HG03103 (cell line): Measurements from ENCODE around the gene STMP1.

Source experiments
- ATAC-seq: cut with Tn5 transposase; IDR thresholded peaks from one replicate; pipeline ENCODE4 v1.9.1; 2021; ENCODE audit warnings: low read depth; ENCODE audit not compliant: unreplicated experiment

Gene STMP1

DNA sequence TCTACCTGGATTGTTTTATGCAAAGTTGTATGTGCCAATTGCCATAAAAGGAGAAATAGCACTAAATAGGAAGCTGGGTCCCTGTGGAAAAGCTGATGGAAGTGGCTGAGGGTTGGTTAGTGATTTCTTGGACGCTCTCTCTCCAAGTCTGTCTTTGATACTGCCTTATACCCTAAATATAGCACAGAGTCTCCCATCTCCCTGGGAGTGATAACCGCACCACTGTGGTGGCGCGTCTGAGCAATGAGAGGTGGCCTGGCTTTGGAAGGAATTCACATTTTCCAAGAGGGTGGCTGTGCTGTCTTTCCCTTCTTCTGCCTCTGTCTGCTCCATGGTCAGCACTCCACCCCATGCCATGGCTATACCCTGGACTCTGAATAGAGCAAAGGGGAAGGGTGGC lies 31.2 kb downstream of the STMP1 start:
- no peak for ATAC-seq

DNA sequence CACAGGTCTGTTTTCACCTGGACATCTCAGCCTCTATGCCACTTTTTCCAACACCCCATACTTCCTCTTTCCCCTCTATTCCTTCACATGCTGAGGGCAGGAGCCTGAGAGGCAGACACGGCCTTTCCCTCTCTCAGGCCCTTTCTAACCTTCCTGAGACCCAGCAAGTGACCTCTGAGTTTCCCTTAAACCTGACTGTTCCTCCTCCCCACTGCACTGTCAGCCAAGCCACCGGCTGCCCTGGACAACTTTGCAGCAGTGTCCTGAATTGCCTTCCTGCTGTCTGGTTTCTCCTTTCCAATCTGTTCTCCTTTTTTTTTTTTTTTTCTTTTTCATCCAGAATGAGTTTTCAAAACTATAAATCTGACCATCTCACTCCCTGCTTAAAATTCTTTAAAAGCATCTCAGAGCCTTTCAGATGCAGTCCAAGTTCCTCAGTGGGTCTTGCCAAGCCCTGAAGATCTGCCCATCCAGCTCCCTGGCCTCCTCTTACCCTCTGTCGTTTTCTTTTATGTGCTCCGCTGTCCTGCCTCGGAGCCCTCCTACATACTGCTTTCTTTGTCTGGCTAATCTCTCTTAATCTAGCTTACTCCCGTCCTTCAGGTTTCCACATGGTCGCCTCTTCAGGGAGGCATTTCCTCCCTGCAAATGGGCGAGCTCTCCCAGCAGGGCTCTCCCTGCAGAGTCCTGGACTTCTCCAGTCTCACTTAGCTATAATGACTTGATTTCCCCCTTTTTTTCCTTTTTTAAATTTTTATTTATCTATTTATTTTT lies 35.1 kb downstream of the STMP1 start:
- ATAC-seq = no peak

DNA sequence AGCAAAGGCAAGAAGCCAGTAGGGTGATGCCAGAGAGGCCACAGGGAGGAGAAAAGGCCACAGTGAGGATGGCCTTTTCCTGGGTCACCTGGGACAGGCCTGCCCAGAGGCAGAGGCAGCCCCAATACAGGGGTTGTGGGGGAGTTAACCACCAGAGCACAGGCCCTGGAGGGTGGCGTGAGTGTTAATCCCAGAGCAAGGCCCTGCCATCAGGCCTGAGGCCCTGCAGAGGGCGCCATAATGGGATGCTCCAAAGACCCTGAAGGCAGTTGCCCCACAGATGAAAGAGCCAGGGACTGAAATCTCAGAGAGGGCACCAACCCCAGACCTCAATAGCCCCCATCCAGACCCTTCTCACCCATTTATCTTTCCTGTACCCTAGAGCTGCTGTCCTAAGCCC lies 41.8 kb downstream of the STMP1 start:
- ATAC-seq = no peak

DNA sequence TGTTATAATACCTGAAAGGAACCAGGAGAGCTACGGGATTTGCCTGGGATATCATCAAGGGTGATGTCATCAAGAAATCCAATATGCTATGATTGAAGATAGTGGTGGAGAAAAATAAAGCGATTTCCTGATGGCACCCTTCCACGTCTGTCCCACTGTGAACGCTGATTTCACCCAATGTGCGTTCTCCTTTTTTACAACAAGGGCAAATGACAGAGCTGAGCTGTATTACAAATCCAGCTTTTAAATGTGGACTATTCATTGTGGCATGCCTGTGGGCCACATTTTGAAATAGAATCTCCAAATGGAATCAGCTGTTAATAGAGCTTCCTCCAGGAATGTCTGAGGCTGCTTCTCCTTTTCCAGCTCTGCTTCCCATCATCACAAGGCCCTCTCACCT lies 42.4 kb downstream of the STMP1 start:
- ATAC-seq = no peak

DNA sequence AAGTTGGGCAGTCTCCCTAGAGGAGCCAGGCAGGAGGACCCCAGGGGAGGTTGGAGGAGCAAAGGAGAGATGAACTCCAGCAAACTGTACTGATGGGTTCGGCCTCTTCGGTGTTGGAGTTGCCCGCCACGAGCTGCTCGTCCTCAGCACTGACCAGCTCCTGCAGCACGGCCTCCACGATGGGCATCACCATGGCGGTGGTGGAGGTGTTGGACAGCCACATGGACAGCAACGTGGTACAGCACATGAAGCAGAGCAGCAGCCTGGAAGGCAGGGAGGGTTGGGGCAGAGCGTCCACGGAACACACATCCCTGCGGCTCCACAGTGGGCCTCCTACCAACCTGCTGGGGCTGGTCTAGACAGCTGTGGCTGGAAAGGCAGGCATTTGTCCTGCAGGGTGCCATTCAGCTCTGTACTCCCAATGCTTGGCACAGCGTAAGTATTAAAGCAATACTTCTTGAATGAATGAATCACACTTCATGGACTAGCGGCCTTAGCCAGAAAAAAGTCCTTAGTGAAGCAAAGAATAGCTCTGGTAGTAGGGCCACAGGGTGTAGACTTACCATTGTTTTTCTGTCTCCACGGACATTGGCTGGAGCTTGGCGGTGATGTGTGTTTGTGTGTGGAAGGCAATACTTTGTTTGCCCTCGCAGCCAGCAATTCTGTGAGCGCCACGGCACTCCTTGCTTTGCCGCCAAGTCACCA lies 43.9 kb downstream of the STMP1 start:
- no peak for ATAC-seq

DNA sequence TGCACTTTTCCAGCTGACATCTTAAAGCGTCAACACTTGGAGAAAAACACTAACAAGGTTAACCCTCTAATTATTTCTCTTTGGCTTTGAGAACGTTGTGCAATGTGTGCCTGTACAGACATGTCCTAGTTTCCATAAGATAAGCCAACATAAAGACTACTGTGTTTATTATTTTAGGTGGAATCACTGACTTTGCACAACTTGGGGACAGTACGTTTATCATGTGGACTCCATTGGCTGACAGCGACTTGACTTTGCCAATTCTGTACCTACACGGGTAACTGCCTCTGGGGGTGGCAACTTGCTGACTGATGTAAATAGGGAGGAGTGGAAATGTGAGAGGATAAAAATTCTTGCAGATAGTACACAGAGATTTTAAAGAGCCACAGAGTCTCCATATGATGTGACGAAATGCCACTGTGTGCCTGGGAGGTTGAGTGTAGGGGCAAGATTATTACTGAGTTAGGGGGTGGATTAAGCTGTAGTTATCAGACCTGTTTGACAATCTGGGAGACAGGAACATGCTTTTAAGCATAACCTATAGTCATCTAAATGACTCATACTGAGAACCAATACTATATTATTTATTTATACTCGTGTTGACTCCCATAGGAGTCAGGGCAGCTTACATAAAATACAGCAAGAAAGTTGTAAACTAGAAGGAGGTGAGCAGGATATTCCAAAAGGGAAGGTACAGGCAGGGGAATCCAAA lies 44.7 kb downstream of the STMP1 start:
- no peak for ATAC-seq

DNA sequence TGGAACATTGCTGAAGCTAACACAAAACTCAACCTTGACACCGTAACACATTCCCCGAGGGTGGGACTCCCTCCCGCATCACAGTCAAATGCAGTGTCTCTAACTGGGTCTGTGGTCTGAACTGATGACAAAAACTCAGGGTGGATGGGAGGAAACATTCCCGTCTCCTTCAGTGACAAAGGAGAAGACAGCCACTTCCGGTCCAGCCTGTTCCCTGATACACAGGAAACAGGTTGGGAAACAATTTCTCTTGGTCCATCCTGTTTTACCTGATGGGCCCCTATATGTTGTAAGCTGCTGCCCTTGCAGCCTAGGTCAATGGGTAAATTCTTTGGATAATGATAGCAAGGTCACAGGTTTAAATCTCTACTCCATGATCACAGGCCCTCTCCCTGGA lies 45.3 kb downstream of the STMP1 start:
- no peak for ATAC-seq

DNA sequence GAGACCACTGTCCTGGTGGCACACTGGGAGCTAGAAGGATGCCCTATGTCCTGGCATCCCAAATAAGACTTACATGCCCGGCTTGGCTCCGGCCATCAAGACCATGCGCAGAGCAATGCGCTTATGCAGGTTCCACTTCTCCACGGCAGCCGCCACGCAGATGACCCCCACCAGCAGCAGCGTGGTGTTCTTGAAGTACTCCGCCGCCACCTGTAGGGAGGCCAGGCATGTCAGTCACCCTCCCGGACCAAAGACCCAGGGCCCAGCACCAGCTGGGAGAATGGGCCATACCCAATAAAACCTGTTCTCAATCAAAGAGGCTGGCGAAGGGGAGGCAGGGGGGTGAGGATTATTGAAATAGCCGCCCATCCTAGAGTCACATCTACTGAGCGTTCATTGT lies 45.7 kb downstream of the STMP1 start:
- ATAC-seq = no peak

DNA sequence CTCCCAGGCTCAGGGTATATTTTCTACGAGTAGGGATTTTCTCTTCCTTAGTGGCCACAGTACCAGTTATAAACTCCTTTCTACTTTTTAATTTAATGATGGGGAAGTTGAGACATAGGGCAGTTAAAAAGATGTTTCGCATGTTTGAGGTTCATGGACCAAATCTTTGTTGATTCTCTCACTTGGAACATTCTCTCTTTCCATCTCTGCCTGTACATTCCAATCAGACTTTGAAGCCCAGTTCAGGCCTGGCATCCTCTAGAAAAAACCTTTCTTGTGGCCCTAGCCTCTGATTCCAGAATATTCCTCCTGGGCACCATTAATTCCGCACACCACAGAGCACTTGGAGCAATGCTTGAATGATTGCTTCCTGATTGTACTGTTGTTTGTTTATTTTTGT lies 47.2 kb downstream of the STMP1 start:
- no peak for ATAC-seq

DNA sequence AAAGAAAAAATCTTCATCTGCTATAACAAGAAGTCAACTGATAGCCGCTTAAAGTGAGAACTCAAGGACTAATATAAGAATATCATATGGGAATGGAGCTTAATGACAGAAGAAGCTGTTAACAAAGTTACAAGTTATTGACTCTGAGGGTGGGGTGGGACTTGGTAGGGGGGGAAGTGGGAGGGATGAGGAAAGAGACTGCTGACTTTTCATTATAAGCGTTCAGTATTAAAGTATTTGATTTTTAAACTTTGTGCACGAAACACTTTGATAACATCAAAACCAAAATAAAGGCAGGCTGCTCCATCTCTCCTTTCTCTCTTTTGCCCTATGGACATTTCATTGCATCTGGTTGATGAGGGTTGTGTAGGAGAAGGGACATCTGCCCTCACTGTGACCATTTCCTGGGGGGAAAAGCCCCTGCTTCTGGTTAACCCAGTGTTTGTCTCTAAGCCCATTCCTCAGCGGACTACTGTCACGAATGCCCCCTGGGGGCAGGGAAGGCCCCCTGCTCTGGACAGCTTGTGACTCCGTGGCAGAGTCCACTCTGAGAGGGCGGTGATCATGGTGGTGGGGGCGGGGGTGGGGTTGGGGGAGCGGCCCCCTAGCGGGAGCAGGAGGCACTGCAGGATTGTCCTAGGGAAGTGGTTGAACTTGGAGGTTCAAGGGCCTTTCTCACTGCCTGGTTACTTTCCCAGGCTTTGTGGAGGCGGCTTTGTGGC lies 48.3 kb downstream of the STMP1 start:
- no peak for ATAC-seq

DNA sequence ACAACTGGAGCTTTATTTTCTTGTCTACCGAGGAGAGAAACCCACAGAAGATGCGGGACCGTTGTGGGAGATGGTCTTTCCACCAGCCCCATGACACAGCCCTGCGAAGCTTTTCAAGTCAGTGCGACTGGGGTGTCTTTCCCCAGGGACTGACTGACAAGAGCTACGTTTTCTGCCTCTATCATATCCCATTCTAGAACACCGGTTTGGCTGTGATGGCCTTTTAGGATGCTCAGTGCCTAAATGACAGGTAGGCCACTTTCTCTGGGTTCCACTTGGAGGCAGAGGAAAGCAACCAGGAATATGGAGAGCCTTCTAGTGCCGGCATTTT lies 48.8 kb downstream of the STMP1 start:
- ATAC-seq = no peak

DNA sequence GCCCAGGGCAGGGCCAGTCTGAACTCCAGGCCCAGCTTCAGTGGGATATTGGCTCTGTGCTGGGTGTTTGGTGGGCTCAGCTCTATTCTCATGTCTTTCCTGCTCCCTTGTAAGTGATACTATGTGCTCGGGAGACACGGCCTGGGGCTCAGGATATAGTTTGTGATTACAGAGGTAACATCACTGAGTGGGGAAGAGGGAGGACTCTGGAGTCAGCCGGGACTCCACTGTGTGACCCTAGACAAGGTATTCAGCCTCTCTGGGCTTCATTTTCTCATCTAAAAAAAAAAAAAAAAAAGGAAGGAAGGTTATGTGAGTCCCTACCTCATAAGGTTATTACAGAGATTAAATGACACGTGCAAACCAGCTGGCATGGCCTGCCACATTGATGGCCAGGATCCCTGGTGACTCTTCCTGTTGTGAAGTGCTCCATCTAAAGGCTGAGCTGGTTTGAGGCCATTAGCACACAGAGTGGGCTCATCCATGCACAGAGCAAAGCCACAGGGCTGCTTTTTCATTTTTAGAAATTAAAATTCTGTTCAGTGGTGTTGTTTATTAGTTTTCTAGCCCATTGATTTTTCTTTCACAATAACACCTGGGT lies 50.0 kb downstream of the STMP1 start:
- no peak for ATAC-seq

DNA sequence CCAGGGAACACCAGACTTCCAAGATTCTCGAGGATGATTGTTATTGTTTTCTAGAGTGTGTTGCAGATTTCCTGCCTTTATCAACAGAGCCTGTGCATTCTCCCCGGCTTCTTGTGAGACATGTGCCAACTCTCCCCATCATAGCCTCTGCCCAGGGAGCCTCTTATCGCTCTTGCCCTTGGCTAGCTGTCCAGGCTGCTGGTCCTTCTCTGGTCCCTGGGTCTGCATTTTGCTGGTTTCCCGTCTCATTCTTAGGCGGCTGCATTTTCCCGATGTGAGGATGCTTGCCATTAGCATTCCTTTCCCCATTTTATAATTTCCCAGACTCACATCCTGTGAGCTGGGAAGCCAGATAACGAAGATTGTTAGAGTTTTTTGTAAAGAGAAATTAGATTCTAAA lies 50.5 kb downstream of the STMP1 start:
- ATAC-seq = no peak

DNA sequence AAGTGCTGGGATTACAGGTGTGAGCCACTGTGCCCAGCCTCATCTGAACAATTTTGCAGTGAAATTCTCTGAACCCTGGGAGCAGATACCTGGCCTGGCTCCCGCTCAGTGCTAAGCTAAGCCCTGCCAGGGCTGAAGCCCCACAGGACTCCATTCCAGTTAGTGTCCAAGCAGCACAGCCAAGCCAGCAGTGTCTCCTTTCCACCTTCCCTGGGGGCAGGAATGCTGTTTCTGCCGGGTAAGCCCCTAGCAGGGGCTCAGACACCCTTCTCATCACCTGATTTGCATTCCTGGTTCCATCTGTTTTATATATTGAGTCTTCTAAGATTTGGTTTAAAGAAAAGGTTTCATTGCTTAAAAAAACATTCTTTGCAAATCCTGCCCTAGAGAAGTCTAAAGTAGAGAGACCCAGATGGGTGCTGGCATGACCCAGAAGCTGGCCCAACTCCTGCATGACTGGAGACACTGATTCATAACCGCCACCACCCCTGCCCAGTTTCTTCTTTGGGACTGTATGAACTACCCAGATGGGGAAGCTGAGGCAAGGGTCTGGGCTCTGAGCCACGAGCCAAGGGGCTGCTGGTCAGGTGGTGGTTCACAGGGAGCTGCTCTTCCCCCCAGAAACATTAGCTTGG lies 51.6 kb downstream of the STMP1 start:
- no peak for ATAC-seq

DNA sequence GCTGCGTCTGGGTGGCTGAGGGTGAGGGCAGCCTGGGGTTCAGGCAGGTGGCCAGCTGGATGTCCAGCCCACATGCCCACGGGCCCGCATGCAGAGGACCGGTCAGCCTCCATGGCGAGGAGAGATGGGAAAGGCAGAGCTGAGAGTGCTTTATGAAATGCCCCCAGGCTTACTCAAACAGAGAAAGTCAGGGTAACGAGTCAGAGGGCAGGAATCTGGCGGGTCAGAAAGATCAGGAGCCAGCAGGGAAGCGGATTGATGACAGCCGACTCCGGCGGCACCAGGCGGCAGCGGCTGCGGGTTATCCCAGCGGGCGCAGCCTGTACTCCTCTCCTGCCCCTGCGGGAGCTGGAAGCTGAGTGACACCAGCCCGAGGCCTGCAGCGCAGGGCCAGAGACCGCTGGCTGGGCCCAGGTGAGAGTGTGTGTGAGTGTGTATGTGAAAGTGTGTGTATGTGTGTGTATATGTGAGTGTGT lies 52.3 kb downstream of the STMP1 start:
- ATAC-seq = no peak

DNA sequence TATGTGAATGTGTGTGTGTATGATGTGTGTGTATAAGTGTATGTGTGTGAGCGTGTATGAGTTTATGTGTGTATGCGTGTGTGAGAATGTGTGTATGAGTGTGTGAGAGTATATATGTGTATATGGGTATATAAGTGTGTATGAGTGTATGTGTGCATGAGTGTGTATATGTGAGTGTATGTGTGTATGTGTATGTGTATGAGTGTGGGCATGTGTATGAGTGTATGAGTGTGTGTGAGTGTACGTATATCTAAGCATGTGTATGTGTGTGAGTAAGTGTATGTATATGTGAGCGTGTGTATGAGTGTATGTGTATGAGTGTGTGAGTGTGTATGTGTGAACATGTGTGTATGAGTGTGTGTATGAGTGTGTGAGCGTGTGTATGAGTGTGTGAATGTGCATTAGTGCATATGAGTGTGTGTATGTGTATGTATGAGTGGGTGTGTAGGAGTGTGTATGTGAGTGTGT lies 52.8 kb downstream of the STMP1 start:
- no peak for ATAC-seq

DNA sequence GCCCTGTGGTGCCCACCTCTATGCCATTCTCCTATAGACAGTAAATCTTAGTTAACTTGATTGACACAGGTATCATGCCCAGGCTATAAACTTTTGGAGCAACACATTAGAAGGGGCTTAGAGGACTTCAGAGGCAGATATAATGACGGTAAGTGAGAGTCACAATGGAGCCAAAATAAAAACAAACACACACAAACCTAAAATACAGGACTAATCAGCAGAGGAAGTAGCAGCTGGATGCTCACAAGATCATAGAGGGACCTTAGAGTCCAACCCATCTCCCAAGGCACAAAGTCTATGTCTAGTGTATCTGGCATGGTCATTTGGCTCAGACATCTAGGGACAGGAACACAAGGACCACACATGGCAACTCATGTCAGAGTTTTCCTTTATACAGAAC lies 53.4 kb downstream of the STMP1 start:
- no peak for ATAC-seq

DNA sequence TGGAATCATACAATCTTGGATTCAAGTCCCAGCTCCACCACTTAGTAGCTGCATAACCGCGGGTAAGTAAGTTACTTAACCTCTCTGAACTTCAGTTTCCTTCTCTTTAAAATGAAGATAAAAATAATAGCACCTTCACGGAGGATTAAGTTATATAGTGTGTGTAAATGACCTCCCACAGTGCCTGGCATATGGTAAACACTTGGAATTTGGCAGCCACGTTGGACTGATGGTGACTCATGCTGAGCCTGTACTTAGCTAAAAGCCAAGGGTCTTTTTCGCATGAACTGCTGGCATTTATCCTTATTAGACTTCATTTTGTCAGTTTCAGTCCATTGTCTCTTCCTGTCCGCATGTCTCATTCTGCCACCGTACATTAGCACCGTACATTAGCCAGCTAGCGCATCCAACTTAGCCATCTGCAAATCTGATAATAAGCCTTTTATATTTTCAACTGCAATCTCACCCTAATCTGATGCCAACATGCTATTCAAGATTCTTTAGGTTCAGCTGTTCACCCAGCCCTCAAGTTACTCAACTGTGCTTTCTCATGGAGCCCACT lies 54.4 kb downstream of the STMP1 start:
- ATAC-seq = no peak

DNA sequence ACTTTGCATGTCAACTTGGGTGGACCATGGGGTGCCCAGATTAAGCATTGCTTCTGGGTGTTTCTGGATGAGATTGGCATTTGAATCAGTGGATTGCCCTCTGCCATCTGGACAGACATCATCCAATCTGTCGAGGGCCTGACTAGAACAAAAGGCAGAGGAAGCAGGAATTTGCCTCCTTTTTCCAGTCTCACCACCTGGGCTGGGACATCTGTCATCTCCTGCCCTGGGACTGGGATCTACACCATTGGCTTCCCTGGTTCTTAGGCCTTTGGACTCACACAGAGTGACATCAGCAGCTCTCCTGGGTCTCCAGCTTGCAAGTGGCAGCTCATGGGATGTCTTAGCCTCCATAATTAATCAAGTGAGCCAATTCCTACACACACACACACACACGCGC lies 55.4 kb downstream of the STMP1 start:
- no peak for ATAC-seq

DNA sequence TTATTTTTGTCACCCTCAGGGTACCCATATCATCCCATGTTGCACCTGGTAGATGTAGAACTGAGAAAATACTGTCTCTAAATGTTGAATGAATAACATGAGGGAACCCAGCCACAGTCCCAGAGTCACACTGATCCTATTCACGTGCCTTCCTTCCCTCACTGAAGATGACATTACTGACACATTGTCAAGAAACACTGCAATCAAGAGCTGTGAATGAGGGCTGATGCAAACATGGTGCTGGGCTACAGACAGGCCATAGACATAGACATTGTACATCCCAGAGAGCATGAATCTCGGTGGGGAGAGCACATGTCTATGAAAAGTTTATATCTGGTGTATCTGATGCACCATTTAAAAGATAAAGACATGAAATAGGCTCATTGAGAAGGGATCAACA lies 55.9 kb downstream of the STMP1 start:
- ATAC-seq = no peak
